HEK293 (cell line): ENCODE results near the gene THRSP.

Source experiments
- CTCF ChIA-PET: fragments of 350-600 bp; formaldehyde crosslinking; extraction: SDS; loops from one replicate; lab custom pipeline; 2021; ENCODE audit warnings: antibody characterized with exemption; lab: Yijun Ruan, JAX
- POLR2A ChIA-PET: fragments of 300-600 bp; formaldehyde crosslinking; extraction: SDS; loops from one replicate; lab custom pipeline; 2020; ENCODE audit warnings: antibody characterized with exemption, inconsistent platforms; lab: Yijun Ruan, JAX
- H3K27ac ChIP-seq: fragments of 200-500 bp; sonication (Bioruptor generic); 2 replicates; pipeline ENCODE4 v1.5.1; 2014; ENCODE audit warnings: low read depth, low read length, control low read depth, inconsistent platforms; ENCODE audit errors: extremely low read depth
- H3K36me3 ChIP-seq, 2 experiments: fragments of 200-500 bp in 1 of 2; sonication (Bioruptor generic) in 1 of 2; 1 replicate in 1 of 2; 2 replicates in 1 of 2; pipeline ENCODE4 v1.5.1; 2014 to 2017; ENCODE audit warnings: inconsistent platforms in 2 of 2, low read length in 2 of 2; ENCODE audit not compliant: control insufficient read depth in 2 of 2, insufficient read depth in 1 of 2
- H3K4me1 ChIP-seq: fragments of 200-500 bp; sonication (Bioruptor generic); 2 replicates; pipeline ENCODE4 v1.5.1; 2014; ENCODE audit warnings: mild to moderate bottlenecking, low read length, inconsistent platforms; ENCODE audit not compliant: control insufficient read depth, insufficient read depth
- H3K4me3 ChIP-seq: 2 replicates; pipeline ENCODE4 v1.5.1; 2011; ENCODE audit warnings: low read depth, mild to moderate bottlenecking, control low read depth, low read length, moderate library complexity
- H3K9me3 ChIP-seq: fragments of 200-500 bp; sonication (Bioruptor generic); 2 replicates; pipeline ENCODE4 v1.5.1; 2014; ENCODE audit warnings: low read depth, low read length, inconsistent platforms; ENCODE audit not compliant: control insufficient read depth, insufficient read depth
- EGR2 ChIP-seq: fragments of 450-650 bp; formaldehyde crosslinking; IDR thresholded peaks from 2 replicates; pipeline ENCODE4 v1.5.1; 2016; ENCODE audit warnings: low read depth, missing biosample characterization, missing genetic modification characterization
- MEIS1 ChIP-seq: sonication (generic); formaldehyde crosslinking; IDR thresholded peaks from 2 replicates; pipeline ENCODE4 v1.8.1; 2022; ENCODE audit warnings: missing genetic modification reagents, mild to moderate bottlenecking, borderline replicate concordance
- MYNN ChIP-seq: fragments of 450-650 bp; formaldehyde crosslinking; IDR thresholded peaks from 2 replicates; pipeline ENCODE4 v1.5.1; 2016; ENCODE audit warnings: missing biosample characterization, missing genetic modification characterization, borderline replicate concordance
- ZBTB20 ChIP-seq: fragments of 450-650 bp; formaldehyde crosslinking; IDR thresholded peaks from 2 replicates; pipeline ENCODE4 v1.5.1; 2016; ENCODE audit warnings: missing biosample characterization, missing genetic modification characterization
- ZNF10 ChIP-seq: fragments of 450-650 bp; formaldehyde crosslinking; IDR thresholded peaks from 2 replicates; pipeline ENCODE4 v1.5.1; 2017; ENCODE audit warnings: missing biosample characterization, missing genetic modification characterization
- ZNF157 ChIP-seq: fragments of 450-650 bp; formaldehyde crosslinking; IDR thresholded peaks from 2 replicates; pipeline ENCODE4 v1.5.1; 2016; ENCODE audit warnings: missing biosample characterization, missing genetic modification characterization
- ZNF174 ChIP-seq: fragments of 450-650 bp; formaldehyde crosslinking; IDR thresholded peaks from 2 replicates; pipeline ENCODE4 v1.5.0; 2017; ENCODE audit warnings: missing biosample characterization, mild to moderate bottlenecking, missing genetic modification characterization
- ZNF184 ChIP-seq: fragments of 450-650 bp; IDR thresholded peaks from 2 replicates; pipeline ENCODE4 v1.5.1; 2018; ENCODE audit warnings: missing biosample characterization, mild to moderate bottlenecking, missing genetic modification characterization
- ZNF19 ChIP-seq: fragments of 450-650 bp; formaldehyde crosslinking; IDR thresholded peaks from 2 replicates; pipeline ENCODE4; 2016; ENCODE audit warnings: missing biosample characterization, missing genetic modification characterization, low read depth
- ZNF302 ChIP-seq: fragments of 450-650 bp; formaldehyde crosslinking; IDR thresholded peaks from 2 replicates; pipeline ENCODE4 v1.5.1; 2016; ENCODE audit warnings: missing biosample characterization, missing genetic modification characterization, low read depth
- ZNF548 ChIP-seq: fragments of 450-650 bp; formaldehyde crosslinking; IDR thresholded peaks from 2 replicates; pipeline ENCODE4 v1.5.1; 2016; ENCODE audit warnings: missing biosample characterization, missing genetic modification characterization
- ZNF558 ChIP-seq: fragments of 450-650 bp; formaldehyde crosslinking; IDR thresholded peaks from 2 replicates; pipeline ENCODE4 v1.5.1; 2016; ENCODE audit warnings: missing biosample characterization, missing genetic modification characterization
- ZNF777 ChIP-seq: fragments of 450-650 bp; formaldehyde crosslinking; IDR thresholded peaks from 2 replicates; pipeline ENCODE4 v1.5.1; 2017; ENCODE audit warnings: missing biosample characterization, missing genetic modification characterization, borderline replicate concordance
- ZNF843 ChIP-seq: fragments of 450-650 bp; formaldehyde crosslinking; IDR thresholded peaks from 2 replicates; pipeline ENCODE4 v1.5.1; 2016; ENCODE audit warnings: missing biosample characterization, missing genetic modification characterization
- TF ChIP-seq, protein P1 (sequence below): fragments of 450-650 bp; formaldehyde crosslinking; conservative IDR thresholded peaks from 2 replicates; pipeline ENCODE4 v1.5.1; 2016; ENCODE audit warnings: low read depth, missing biosample characterization, missing genetic modification characterization
- TF ChIP-seq, protein P2 (sequence below): fragments of 450-650 bp; formaldehyde crosslinking; IDR thresholded peaks from 2 replicates; pipeline ENCODE4 v1.5.1; 2016; ENCODE audit warnings: missing biosample characterization, missing genetic modification characterization
- TF ChIP-seq, protein P3 (sequence below): fragments of 450-650 bp; formaldehyde crosslinking; IDR thresholded peaks from 2 replicates; pipeline ENCODE4 v1.5.1; 2016; ENCODE audit warnings: missing biosample characterization, missing genetic modification characterization, borderline replicate concordance
- TF ChIP-seq, protein P4 (sequence below): fragments of 450-650 bp; formaldehyde crosslinking; IDR thresholded peaks from 2 replicates; pipeline ENCODE4 v1.5.1; 2016; ENCODE audit warnings: missing biosample characterization, missing genetic modification characterization

THRSP gene

DNA sequence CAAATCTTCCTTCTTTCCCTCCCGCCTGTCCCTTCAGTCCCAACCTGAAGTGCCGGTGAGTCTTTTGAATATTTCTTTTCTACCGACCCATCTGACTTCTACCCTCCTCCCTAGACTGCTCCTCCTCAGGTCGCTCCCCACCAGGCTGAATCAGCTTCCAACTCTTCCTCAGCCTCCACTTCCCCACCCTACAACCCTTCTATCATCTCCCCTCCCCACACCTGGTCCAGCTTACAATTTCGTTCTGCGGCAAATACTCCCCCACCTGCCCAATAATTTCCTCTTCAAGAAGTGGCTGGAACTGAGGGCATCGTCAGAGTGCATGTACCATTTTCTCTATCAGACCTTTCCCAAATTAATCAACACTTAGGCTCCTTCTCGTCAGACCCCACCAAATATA lies 18.5 kb downstream of the THRSP start (continued):
- TF ChIP-seq, protein P1, sequence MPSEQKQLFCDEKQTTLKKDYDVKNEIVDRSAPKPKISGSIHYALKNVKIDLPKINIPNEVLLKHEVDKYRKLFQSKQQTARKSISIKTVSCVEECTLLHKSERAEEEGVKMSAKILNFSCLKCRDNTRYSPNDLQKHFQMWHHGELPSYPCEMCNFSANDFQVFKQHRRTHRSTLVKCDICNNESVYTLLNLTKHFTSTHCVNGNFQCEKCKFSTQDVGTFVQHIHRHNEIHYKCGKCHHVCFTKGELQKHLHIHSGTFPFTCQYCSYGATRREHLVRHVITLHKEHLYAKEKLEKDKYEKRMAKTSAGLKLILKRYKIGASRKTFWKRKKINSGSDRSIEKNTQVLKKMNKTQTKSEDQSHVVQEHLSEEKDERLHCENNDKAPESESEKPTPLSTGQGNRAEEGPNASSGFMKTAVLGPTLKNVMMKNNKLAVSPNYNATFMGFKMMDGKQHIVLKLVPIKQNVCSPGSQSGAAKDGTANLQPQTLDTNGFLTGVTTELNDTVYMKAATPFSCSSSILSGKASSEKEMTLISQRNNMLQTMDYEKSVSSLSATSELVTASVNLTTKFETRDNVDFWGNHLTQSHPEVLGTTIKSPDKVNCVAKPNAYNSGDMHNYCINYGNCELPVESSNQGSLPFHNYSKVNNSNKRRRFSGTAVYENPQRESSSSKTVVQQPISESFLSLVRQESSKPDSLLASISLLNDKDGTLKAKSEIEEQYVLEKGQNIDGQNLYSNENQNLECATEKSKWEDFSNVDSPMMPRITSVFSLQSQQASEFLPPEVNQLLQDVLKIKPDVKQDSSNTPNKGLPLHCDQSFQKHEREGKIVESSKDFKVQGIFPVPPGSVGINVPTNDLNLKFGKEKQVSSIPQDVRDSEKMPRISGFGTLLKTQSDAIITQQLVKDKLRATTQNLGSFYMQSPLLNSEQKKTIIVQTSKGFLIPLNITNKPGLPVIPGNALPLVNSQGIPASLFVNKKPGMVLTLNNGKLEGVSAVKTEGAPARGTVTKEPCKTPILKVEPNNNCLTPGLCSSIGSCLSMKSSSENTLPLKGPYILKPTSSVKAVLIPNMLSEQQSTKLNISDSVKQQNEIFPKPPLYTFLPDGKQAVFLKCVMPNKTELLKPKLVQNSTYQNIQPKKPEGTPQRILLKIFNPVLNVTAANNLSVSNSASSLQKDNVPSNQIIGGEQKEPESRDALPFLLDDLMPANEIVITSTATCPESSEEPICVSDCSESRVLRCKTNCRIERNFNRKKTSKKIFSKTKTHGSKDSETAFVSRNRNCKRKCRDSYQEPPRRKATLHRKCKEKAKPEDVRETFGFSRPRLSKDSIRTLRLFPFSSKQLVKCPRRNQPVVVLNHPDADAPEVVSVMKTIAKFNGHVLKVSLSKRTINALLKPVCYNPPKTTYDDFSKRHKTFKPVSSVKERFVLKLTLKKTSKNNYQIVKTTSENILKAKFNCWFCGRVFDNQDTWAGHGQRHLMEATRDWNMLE (tag by site-specific recombination) = no peak
- TF ChIP-seq, protein P2, sequence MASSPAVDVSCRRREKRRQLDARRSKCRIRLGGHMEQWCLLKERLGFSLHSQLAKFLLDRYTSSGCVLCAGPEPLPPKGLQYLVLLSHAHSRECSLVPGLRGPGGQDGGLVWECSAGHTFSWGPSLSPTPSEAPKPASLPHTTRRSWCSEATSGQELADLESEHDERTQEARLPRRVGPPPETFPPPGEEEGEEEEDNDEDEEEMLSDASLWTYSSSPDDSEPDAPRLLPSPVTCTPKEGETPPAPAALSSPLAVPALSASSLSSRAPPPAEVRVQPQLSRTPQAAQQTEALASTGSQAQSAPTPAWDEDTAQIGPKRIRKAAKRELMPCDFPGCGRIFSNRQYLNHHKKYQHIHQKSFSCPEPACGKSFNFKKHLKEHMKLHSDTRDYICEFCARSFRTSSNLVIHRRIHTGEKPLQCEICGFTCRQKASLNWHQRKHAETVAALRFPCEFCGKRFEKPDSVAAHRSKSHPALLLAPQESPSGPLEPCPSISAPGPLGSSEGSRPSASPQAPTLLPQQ (tag by site-specific recombination) = no peak
- TF ChIP-seq ZNF302 (tag by site-specific recombination) (no peak), ZNF184 (tag by site-specific recombination) (no peak), ZNF777 (tag by site-specific recombination) (no peak), ZNF19 (no peak), EGR2 (tag by site-specific recombination) (no peak), ZNF174 (no peak)
- TF ChIP-seq, protein P3, sequence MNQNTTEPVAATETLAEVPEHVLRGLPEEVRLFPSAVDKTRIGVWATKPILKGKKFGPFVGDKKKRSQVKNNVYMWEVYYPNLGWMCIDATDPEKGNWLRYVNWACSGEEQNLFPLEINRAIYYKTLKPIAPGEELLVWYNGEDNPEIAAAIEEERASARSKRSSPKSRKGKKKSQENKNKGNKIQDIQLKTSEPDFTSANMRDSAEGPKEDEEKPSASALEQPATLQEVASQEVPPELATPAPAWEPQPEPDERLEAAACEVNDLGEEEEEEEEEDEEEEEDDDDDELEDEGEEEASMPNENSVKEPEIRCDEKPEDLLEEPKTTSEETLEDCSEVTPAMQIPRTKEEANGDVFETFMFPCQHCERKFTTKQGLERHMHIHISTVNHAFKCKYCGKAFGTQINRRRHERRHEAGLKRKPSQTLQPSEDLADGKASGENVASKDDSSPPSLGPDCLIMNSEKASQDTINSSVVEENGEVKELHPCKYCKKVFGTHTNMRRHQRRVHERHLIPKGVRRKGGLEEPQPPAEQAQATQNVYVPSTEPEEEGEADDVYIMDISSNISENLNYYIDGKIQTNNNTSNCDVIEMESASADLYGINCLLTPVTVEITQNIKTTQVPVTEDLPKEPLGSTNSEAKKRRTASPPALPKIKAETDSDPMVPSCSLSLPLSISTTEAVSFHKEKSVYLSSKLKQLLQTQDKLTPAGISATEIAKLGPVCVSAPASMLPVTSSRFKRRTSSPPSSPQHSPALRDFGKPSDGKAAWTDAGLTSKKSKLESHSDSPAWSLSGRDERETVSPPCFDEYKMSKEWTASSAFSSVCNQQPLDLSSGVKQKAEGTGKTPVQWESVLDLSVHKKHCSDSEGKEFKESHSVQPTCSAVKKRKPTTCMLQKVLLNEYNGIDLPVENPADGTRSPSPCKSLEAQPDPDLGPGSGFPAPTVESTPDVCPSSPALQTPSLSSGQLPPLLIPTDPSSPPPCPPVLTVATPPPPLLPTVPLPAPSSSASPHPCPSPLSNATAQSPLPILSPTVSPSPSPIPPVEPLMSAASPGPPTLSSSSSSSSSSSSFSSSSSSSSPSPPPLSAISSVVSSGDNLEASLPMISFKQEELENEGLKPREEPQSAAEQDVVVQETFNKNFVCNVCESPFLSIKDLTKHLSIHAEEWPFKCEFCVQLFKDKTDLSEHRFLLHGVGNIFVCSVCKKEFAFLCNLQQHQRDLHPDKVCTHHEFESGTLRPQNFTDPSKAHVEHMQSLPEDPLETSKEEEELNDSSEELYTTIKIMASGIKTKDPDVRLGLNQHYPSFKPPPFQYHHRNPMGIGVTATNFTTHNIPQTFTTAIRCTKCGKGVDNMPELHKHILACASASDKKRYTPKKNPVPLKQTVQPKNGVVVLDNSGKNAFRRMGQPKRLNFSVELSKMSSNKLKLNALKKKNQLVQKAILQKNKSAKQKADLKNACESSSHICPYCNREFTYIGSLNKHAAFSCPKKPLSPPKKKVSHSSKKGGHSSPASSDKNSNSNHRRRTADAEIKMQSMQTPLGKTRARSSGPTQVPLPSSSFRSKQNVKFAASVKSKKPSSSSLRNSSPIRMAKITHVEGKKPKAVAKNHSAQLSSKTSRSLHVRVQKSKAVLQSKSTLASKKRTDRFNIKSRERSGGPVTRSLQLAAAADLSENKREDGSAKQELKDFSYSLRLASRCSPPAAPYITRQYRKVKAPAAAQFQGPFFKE (tag by site-specific recombination) = no peak
- TF ChIP-seq, protein P4, sequence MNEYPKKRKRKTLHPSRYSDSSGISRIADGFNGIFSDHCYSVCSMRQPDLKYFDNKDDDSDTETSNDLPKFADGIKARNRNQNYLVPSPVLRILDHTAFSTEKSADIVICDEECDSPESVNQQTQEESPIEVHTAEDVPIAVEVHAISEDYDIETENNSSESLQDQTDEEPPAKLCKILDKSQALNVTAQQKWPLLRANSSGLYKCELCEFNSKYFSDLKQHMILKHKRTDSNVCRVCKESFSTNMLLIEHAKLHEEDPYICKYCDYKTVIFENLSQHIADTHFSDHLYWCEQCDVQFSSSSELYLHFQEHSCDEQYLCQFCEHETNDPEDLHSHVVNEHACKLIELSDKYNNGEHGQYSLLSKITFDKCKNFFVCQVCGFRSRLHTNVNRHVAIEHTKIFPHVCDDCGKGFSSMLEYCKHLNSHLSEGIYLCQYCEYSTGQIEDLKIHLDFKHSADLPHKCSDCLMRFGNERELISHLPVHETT = no peak

DNA sequence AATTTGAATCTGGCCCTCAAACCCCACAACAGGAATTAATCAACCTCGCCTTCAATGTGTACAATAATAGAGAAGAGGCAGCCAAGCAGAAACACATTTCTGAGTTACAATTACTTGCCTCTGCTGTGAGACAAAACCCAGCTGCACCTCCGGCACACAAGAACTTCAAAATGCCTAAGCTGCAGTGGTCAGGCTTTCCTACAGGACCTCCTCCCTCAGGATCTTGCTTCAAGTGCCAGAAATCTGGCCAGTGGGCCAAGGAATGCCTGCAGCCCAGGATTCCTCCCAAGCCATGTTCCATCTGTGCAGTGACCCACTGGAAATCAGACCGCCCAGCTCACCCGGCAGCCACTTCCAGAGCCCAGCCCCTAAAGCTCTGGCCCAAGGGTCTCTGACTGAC lies 19.4 kb downstream of the THRSP start:
- Histone ChIP-seq H3K4me3 (no peak overlapping the region), H3K27ac (no peak overlapping the region), H3K9me3 (no peaks in the 10 kb centered on the region), H3K36me3 (peaks cover 0 to under 1% of the 10 kb centered on the region in 2 experiments; a peak in 1 of 3 replicates), H3K4me1 (no peaks in the 10 kb centered on the region)
- ChIA-PET POLR2A (no interaction called here), CTCF (no interaction called here)
- TF ChIP-seq ZNF843 (tag by site-specific recombination) (no peak), MYNN (tag by site-specific recombination) (no peak), ZNF558 (no peak), ZNF548 (no peak), ZBTB20 (tag by site-specific recombination) (no peak), MEIS1 (CRISPR knock-in tag) (no peak), ZNF10 (tag by site-specific recombination) (no peak), ZNF157 (tag by site-specific recombination) (no peak), ZNF184 (tag by site-specific recombination) (no peak), EGR2 (tag by site-specific recombination) (no peak)
- TF ChIP-seq, protein P1 (tag by site-specific recombination) = no peak
